HS-27A (cell line): ENCODE data around the gene MINDY2.
A peak's percentile ranks its signal among the peaks of the same experiment; 100 is the strongest.
"Not testable (repeated sequence)": the region's sequence is repeated elsewhere in the genome, so short reads cannot be mapped to it uniquely, and the experiment has no call there.

Experiments used
- DNase-seq: peaks from one replicate; pipeline ENCODE4 v3.0.0-alpha.2; 2012; ENCODE audit warnings: low read depth, missing footprints

The MINDY2 gene

DNA sequence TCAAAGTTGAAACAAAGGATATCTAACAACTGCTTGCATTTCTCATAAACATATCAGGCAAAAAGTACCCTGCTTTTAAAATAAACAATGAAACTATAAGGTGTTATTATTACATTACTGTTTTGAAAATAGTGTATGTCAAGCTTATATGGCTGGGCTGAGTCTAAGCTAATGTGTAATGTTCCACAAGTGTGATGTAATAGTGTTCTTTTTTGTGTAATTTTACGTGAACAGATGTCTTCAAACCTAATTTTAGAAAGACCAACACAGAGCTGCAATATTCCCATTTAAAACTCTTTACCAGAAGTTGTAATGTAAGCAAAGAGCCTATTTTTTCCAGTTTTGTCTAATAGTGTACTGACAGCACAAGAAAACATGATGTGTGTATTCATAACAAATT lies 34.0 kb downstream of the MINDY2 start:
- no peak for DNase-seq

- not testable (repeated sequence) for DNase-seq
These were observed 52.2 kb downstream of the MINDY2 start for GRCh38 chr15:58823267-58823666.

DNA sequence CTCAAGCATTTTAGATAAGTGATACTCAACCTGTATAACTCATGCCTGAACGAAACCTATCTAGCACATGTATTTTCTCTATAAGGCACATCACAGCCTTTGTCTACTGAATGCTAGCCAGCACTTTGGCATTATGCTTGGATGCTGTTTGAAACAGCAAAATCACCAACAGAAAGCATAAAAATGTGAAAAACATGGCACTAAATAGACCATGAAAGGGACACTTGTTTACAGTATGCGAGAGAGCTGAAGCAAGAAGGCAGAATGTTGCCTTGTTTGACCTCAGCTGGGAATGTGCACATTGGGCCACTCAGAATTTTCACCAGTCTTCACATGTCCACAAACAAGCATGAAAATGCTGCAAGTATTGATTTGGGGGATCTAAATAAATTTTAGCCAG lies 59.5 kb downstream of the MINDY2 start:
- DNase-seq = no peak

GRCh38 chr15:58833681-58834426 lies 62.8 kb downstream of the MINDY2 start:
- not testable (repeated sequence) for DNase-seq

DNA sequence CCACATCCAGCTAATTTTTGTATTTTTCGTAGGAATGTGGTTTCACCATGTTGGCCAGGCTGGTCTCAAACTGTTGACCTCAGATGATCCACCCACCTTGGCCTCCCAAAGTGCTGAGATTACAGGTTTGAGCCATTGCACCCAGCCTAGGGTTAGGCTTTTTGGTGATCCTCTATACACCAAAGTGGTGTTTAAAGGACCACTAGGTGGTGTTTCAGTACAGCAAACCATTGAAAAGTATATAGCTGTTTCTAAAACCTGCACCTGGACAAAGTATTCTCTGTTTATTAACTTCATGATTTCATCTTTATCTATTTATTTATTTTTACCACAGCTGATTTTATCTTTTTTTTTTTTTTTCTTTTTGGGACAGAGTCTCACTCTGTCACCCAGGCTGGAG lies 68.4 kb downstream of the MINDY2 start:
- no peak for DNase-seq

- DNase-seq = no peak
These were observed 68.9 kb downstream of the MINDY2 start for GRCh38 chr15:58840048-58840447.

GRCh38 chr15:58842713-58843396 lies 71.8 kb downstream of the MINDY2 start:
- no peak for DNase-seq

- DNase-seq = not testable (repeated sequence)
These were observed 80.1 kb downstream of the MINDY2 start for GRCh38 chr15:58851205-58851604.

GRCh38 chr15:58852347-58852746 lies 81.2 kb downstream of the MINDY2 start:
- DNase-seq = no peak

- no peak for DNase-seq
These were observed 83.5 kb downstream of the MINDY2 start for GRCh38 chr15:58854593-58854992.

GRCh38 chr15:58856086-58856485 lies 85.0 kb downstream of the MINDY2 start:
- peak; percentile 17 for DNase-seq

GRCh38 chr15:58856621-58857020 lies 85.5 kb downstream of the MINDY2 start:
- not testable (repeated sequence) for DNase-seq

DNA sequence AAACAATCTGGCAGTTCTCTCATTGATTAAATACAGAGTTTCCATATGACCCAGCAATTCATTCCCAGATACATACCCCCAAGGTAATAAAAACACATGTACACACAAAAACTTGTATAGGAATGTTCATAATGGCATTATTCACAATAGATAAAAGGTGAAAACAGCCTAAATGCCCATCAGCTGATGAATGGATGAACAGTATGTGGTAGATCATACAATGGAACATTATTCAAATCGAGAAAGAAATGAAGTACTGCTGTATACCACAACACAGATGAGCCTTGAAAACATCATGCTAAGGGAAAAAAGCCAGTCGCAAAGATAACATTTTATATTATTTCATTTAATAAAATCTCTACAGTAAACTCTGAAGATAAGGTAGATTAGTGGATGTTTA lies 91.2 kb downstream of the MINDY2 start:
- DNase-seq = no peak

GRCh38 chr15:58864602-58865424 lies 93.7 kb downstream of the MINDY2 start:
- no peak for DNase-seq

DNA sequence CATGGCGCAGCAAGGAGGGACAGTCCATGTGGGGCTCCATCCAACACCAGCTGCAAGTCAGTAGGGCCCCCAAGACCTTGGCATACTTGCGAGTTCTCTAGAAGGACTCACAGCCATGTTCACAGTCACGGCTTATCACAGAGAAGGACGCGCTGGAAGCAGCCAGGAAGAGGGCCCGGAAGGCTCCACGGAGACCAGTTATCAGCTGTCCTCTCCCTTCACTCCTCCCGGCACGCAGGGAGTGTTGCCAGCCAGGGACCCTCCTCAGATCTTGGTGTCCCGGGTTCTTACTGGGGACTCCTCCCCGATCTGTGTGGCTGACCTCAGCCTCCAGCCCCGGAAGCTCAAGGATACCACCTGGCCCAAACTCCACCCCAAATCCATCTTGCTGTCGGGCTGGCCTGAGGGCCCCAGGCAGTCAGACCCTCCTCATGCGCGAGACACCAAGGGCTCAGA lies 94.4 kb downstream of the MINDY2 start:
- DNase-seq = no peak

- no peak for DNase-seq
These were observed 96.8 kb downstream of the MINDY2 start for GRCh38 chr15:58867926-58868325.

- no peak for DNase-seq
These were observed 99.3 kb downstream of the MINDY2 start for GRCh38 chr15:58870451-58870850.

- DNase-seq = no peak
These were observed 102.2 kb downstream of the MINDY2 start for GRCh38 chr15:58873267-58873666.

- no peak for DNase-seq
These were observed 104.2 kb downstream of the MINDY2 start for GRCh38 chr15:58875343-58875742.

GRCh38 chr15:58876306-58877106 lies 105.4 kb downstream of the MINDY2 start:
- no peak for DNase-seq

GRCh38 chr15:58877999-58878825 lies 107.1 kb downstream of the MINDY2 start:
- no peak for DNase-seq
